ENCODE measurements around the gene COCH. TPM values are rescaled to one million over a fixed set of nuclear protein-coding genes. Genes with fewer than 3 reads are reported as not detected.
"Not testable (repeated sequence)": the region's sequence is repeated elsewhere in the genome, so short reads cannot be mapped to it uniquely, and the experiment has no call there.

Gene COCH
- total RNA-seq, 3 donors from 2014 or later, result 0.82 to 1.2 (median 0.87) TPM

DNA sequence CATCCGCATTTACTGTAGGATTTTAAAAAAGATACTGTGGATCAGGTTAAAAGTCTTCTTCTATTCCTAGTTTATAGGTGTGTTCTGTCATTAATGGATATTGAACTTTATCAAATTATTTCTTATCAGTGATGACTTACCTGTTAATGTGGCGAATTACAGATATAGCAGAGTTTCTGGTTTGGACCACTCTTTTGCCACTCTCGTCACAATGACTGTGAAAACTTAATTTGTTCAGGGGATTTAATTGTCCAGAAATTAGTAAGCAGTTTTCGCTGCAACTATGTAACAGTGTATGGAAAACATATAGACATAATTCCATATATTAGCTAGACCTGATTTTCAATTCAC, 14.9 kb downstream of the COCH start:
- Mint-ChIP-seq H3K9me3 (no peaks in the 10 kb centered on the region), H3K27me3 (ENCODE audit: low read depth) (no peaks in the 10 kb centered on the region), H3K36me3 (ENCODE audit: insufficient read depth) (peaks cover 2% of the 10 kb centered on the region), H3K4me3 (no peak overlapping the region), H3K4me1 (ENCODE audit: low read depth) (no peaks in the 10 kb centered on the region)
- ATAC-seq, result no peak
- no peak for DNase-seq

DNA sequence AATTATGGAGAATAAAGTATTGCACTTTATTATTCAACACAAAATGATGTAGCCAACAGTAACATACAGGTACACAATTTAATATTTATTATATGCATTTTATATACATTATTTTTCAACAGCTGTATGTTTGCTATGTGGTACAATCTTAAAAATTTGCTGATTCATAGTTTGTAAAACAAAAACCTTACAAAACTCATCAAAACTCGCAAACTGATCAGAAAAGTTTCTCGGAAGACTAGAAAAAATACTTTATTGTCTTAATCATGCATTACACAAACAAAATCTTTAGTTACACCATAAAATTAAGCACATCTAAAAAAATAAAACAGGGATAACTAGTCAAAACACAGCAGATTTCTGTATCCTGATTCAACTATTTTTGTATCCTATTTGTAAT, 19.5 kb downstream of the COCH start:
- H3K4me3 Mint-ChIP-seq, result no peak overlapping the region
- DNase-seq (no peak), ATAC-seq (no peak)
- H3K27me3 Mint-ChIP-seq (ENCODE audit: low read depth), result no peaks in the 10 kb centered on the region
- no peaks in the 10 kb centered on the region for H3K4me1 Mint-ChIP-seq (ENCODE audit: low read depth)
- no peaks in the 10 kb centered on the region for H3K9me3 Mint-ChIP-seq
- peaks cover 26% of the 10 kb centered on the region for H3K36me3 Mint-ChIP-seq (ENCODE audit: insufficient read depth)

DNA sequence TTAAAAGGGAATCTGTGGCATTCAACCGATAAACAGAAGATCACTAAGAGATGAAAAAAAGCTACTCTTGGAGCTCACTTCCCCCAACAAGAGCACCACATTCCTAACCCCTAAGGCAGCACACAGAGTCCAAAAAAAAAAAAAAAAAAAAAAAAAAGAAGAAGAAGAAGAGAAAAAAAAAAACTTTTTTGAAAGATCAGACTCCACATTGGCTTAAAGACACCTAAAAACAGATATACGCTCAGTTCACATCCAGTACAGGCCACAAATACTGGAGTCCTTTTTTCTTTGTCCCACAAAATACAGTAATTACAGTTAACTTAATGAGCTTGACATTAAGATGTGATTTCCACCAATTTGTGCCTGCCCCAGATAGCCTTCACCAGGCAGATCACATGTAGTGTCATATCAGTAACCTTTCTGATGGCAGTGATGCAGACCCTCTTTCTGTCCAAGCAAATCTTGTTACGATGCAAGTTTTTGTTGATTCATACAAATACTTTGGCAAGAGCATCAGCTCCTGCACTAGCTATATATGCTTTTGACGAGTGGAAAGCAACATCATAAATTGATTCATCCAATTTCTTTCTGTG, 20.7 kb downstream of the COCH start:
- ATAC-seq (no peak), DNase-seq (no peak)
- Mint-ChIP-seq H3K4me1 (ENCODE audit: low read depth) (no peaks in the 10 kb centered on the region), H3K36me3 (ENCODE audit: insufficient read depth) (peaks cover 28% of the 10 kb centered on the region), H3K4me3 (no peak overlapping the region), H3K9me3 (no peaks in the 10 kb centered on the region), H3K27me3 (ENCODE audit: low read depth) (no peaks in the 10 kb centered on the region)

DNA sequence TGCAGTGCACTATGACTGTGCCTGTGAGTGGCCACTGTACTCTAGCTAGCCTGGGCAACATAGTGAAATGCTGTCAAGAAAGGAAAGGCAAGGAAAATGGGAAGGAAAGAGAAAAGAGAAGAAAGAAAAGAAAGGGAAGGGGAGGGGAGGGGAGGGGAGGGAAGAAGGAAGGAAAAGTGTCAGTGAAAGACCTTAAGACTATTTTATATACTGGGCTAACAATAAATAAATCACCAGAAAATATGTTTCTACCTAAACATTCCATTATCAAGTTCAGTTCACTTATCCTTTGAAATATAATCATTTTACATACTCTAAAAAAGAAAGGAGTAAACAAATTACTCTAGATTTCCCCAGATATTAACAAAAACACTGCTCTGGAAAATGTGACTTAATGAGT, 22.1 kb downstream of the COCH start:
- no peaks in the 10 kb centered on the region for H3K4me1 Mint-ChIP-seq (ENCODE audit: low read depth)
- DNase-seq (no peak), ATAC-seq (no peak)
- no peaks in the 10 kb centered on the region for H3K9me3 Mint-ChIP-seq
- no peak overlapping the region for H3K4me3 Mint-ChIP-seq
- H3K36me3 Mint-ChIP-seq (ENCODE audit: insufficient read depth), result peaks cover 31% of the 10 kb centered on the region
- no peaks in the 10 kb centered on the region for H3K27me3 Mint-ChIP-seq (ENCODE audit: low read depth)

DNA sequence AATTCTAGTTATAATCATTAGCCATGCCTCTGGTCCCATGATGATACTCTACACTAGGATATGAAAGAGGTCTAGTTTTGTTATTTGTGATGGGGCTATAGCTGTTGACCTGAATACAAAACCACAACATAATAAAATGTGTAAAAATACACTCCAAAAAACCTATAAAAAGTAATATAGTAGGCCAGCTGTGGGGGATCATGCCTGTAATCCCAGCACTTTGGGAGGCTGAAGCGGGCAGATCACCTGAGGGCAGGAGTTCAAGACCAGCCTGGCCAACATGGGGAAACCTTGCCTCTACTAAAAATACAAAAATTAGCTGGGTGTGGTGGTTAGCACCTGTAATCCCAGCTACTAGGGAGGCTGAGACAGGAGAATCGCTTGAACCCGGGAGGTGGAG, 22.8 kb downstream of the COCH start:
- H3K27me3 Mint-ChIP-seq (ENCODE audit: low read depth); DNase-seq; H3K4me3 Mint-ChIP-seq; H3K9me3 Mint-ChIP-seq; H3K4me1 Mint-ChIP-seq (ENCODE audit: low read depth); ATAC-seq: not testable (repeated sequence)
- H3K36me3 Mint-ChIP-seq (ENCODE audit: insufficient read depth), result peaks cover 34% of the 10 kb centered on the region

DNA sequence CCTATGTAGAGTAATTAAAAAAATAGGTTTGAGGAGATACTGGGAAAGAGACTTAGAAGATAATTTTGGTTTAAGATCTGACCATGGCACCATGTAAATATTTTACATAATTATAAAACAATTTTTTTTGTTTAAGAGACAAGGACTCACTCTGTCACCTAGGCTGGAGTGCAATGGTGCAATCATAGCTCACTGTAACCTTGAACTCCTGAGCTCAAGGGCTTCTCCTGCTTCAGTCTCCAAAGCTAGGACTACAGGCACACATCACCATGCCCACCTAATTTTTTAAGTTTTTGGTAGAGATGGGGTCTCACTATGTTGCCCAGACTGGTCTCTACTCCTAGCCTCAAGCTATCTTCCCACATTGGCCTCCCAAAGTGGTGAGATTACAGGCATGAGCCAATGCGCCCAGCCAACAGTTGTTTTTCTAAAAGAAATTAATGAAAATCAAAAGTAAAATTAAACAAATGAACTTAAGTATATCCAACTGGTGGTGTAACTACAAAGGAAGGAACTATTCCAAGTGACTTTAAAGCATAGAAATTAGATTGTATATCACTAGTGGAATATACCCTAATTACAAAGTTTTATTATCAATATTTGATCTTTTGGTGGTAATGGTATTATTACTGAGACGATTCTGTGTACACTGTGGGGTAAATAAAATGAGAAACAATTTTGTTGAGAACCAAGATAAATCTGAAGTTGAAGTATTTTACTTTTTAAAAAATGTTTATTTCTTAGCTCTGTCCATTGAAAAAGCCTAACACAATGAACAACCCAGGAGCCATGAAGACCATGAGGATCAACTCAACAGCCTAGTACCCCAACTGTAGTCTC, 29.1 kb downstream of the COCH start:
- Mint-ChIP-seq H3K4me3 (no peak overlapping the region), H3K9me3 (no peaks in the 10 kb centered on the region), H3K27me3 (ENCODE audit: low read depth) (no peaks in the 10 kb centered on the region), H3K4me1 (ENCODE audit: low read depth) (no peaks in the 10 kb centered on the region), H3K36me3 (ENCODE audit: insufficient read depth) (peaks cover 26% of the 10 kb centered on the region)
- ATAC-seq (no peak), DNase-seq (no peak)

DNA sequence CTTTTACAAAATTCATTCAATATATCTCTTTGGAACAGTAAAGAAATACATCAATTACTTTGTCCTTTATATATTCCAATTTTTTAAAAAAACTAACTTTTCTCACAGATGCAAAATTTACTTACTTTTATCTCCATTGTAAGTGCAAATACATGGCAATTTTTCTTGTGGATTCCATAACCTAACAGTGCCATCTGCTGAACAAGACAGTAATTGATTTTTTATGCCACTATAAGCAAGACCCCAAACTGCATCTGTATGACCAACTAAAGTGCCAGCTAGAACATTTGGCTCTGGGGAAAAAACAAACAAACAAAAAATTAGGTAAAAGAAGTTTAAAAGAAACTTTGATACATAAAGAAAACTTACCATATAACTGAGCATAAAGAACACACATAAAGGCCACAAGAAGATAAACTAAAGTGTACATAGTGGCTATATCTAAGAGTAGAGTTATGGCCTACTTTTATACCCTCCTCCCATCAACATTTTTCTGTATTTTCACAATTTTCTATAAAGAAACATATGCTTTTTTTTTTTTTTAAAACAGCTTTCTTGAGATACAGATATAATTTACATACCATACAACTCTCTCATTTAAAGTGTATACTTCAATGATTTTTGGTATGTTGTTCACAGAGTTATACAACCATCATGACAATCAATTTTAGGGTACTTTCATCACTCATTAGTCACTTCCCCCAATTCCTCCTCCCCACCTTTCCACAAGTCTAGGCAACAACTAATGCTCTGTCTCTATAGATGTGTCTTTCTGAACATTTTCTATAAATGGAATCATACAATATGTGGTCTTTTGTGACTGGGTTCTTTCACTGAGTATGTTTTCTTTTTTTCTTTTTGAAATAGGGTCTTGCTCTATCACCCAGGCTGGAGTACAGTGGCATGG, 32.6 kb downstream of the COCH start:
- Mint-ChIP-seq H3K27me3 (ENCODE audit: low read depth) (no peaks in the 10 kb centered on the region), H3K4me1 (ENCODE audit: low read depth) (no peaks in the 10 kb centered on the region), H3K9me3 (no peaks in the 10 kb centered on the region), H3K4me3 (no peak overlapping the region), H3K36me3 (ENCODE audit: insufficient read depth) (peaks cover 22% of the 10 kb centered on the region)
- ATAC-seq, result no peak
- DNase-seq, result no peak

DNA sequence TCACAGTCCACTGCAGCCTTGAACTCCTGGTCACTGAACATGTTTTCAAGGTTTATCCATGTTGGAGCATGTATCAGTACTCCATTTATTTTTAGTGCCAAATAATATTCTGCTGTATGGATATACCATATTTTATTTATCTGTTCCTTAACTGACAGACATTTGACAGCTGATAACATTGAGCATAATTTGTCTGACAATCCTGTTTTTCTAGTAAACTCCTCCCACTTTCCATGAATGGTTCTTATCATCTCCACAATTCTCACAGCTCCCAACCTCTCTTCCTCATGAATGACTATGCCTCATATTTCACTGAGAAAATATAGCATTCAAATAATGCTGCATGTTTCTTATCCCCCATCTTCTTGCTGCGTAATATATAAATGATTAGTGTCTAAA, 33.3 kb downstream of the COCH start:
- ATAC-seq (no peak), DNase-seq (no peak)
- Mint-ChIP-seq H3K9me3 (no peaks in the 10 kb centered on the region), H3K36me3 (ENCODE audit: insufficient read depth) (peaks cover 21% of the 10 kb centered on the region), H3K4me1 (ENCODE audit: low read depth) (no peaks in the 10 kb centered on the region), H3K4me3 (no peak overlapping the region), H3K27me3 (ENCODE audit: low read depth) (no peaks in the 10 kb centered on the region)

DNA sequence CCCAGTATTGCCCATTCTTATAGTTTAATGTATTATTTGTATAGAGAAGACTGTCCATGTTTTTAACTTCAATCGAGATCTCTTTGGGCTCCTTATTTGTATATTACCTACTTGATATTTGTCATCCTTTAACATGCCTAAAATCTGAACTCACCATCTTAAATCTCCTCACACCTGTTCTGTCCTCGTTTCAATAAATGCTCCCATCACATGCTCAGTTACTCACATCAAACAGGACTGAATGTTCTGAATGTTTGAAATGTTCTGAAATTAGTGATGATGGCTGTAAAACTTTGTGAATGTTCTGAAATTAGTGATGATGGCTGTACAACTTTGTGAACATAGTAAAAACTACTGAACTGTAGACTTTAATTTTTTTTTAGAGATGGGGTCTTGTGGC, 34.5 kb downstream of the COCH start:
- Mint-ChIP-seq H3K9me3 (no peaks in the 10 kb centered on the region), H3K36me3 (ENCODE audit: insufficient read depth) (peaks cover 21% of the 10 kb centered on the region), H3K4me1 (ENCODE audit: low read depth) (no peaks in the 10 kb centered on the region), H3K27me3 (ENCODE audit: low read depth) (no peaks in the 10 kb centered on the region), H3K4me3 (no peak overlapping the region)
- ATAC-seq, result no peak
- no peak for DNase-seq

DNA sequence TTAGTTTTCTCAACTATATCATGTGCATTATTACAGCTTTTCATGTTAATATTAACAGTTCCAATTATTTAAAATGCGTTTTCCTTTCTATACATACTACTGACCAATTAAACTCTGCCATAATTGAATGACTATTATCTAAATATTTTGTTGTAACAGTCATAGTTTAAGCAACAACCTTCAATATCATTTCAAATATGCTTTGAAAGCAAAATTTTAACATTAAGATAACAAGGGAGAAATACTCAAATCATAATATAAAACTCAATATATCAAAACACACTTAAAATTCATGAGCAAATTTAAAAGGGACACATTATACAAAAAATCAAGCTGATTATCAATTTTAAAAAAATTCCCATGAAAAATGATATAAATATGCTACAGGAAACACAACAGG, 40.5 kb downstream of the COCH start:
- Mint-ChIP-seq H3K36me3 (ENCODE audit: insufficient read depth) (peaks cover 16% of the 10 kb centered on the region), H3K27me3 (ENCODE audit: low read depth) (no peaks in the 10 kb centered on the region), H3K9me3 (no peaks in the 10 kb centered on the region), H3K4me1 (ENCODE audit: low read depth) (no peaks in the 10 kb centered on the region), H3K4me3 (no peak overlapping the region)
- no peak for ATAC-seq
- no peak for DNase-seq

DNA sequence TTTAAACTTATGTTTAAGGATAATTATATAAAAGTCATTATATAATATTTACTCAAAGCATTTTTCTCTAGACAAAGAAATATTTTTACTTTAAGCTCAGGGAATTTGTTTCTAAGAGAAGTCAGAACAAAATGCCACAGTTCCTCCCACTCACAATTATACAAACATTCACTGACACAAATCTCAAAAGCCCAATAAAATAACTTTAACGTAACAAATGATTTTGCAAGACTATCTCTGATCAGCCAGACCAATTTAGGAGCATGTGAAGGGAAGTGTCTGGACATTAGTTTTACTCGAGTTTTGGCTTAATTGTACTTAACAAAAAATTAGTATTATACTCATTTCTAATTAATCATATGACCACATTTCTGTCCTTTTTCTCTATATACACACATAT, 41.2 kb downstream of the COCH start:
- DNase-seq, result no peak
- ATAC-seq, result no peak
- no peaks in the 10 kb centered on the region for H3K4me1 Mint-ChIP-seq (ENCODE audit: low read depth)
- peaks cover 16% of the 10 kb centered on the region for H3K36me3 Mint-ChIP-seq (ENCODE audit: insufficient read depth)
- H3K9me3 Mint-ChIP-seq, result no peaks in the 10 kb centered on the region
- no peak overlapping the region for H3K4me3 Mint-ChIP-seq
- no peaks in the 10 kb centered on the region for H3K27me3 Mint-ChIP-seq (ENCODE audit: low read depth)

DNA sequence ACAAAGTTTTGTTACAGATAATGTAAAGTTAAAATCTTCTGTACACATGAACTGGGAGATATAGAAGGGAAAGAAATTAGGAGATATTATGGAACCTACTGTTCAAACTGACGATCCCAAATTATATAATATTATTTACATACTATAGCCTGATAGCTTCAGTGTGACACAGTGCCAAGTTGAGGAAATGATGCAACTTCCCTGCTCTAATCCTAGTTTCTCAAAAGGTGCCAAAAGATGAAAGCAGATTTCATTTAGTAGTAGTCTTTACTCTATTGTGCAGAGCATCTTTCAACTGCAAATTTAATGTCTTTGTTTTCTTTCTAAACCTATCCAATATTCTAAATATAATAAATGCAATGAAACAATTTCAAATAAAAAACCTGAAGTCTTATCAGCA, 46.9 kb downstream of the COCH start:
- H3K36me3 Mint-ChIP-seq (ENCODE audit: insufficient read depth), result peaks cover 17% of the 10 kb centered on the region
- ATAC-seq (no peak), DNase-seq (no peak)
- H3K9me3 Mint-ChIP-seq, result no peaks in the 10 kb centered on the region
- no peak overlapping the region for H3K4me3 Mint-ChIP-seq
- H3K4me1 Mint-ChIP-seq (ENCODE audit: low read depth), result no peaks in the 10 kb centered on the region
- H3K27me3 Mint-ChIP-seq (ENCODE audit: low read depth), result no peaks in the 10 kb centered on the region

DNA sequence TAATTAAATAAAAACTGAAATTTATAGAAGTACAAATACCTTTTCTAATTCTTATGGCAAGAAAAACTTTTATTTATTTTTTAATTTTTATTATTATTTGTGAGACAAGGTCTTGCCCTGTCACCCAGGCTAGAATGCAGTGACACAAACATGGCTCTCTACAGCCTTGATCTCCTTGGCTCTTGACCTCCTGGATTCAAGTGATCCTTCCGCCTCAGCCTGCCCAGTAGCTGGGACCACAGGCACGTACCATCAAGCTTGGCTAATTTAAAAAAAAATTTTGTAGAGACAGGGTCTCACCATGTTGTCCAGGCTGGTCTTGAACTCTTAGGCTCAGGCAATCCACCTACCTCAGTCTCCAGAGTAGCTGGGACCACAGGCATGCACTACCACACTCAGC, 47.4 kb downstream of the COCH start:
- Mint-ChIP-seq H3K36me3 (ENCODE audit: insufficient read depth) (peaks cover 17% of the 10 kb centered on the region), H3K4me1 (ENCODE audit: low read depth) (no peaks in the 10 kb centered on the region), H3K27me3 (ENCODE audit: low read depth) (no peaks in the 10 kb centered on the region), H3K4me3 (no peak overlapping the region), H3K9me3 (no peaks in the 10 kb centered on the region)
- DNase-seq, result no peak
- ATAC-seq, result no peak

DNA sequence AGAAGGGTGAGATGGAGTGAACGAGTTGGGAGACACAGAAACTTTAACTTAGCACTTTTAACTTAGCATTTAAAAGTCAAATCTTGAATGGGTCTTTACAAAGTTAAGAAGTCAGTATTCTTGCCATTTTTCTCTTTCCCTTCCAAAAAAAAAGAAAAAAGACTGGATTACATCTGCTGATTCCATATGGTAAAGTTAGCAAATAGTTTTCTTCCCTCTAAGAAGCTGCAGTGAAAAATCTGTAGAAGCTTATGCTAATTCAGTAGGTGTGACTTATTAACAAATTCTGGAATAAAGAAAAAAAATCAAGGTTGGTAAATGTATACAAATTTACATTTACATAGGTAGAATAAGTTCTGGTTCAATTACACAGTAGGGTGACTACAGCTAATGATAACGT, 50.9 kb downstream of the COCH start:
- ATAC-seq (no peak), DNase-seq (no peak)
- peaks cover 3% of the 10 kb centered on the region for H3K4me1 Mint-ChIP-seq (ENCODE audit: low read depth)
- H3K27me3 Mint-ChIP-seq (ENCODE audit: low read depth), result no peaks in the 10 kb centered on the region
- no peak overlapping the region for H3K4me3 Mint-ChIP-seq
- H3K9me3 Mint-ChIP-seq, result no peaks in the 10 kb centered on the region
- H3K36me3 Mint-ChIP-seq (ENCODE audit: insufficient read depth), result peaks cover 11% of the 10 kb centered on the region

All from activated T-cell treated with anti-CD3 and anti-CD28 coated beads, Interleukin-2, amount 50 U/mL, for 4 hours (primary cell).